B cell (primary cell): ENCODE data around the gene KYAT1. TPM values are rescaled to one million over a fixed set of nuclear protein-coding genes. Genes with fewer than 3 reads are reported as not detected.
"Not testable (repeated sequence)": the region's sequence is repeated elsewhere in the genome, so short reads cannot be mapped to it uniquely, and the experiment has no call there.

ENCODE experiments used
- ATAC-seq: fragments of 200-7000 bp; cut with Tn5 transposase; one replicate; pipeline ENCODE4 v1.10.0; 2021; ENCODE audit warnings: low read depth, mild to moderate bottlenecking, moderate number of reproducible peaks, moderate library complexity
- CTCF ChIA-PET: fragments of 350-600 bp; sonication (Branson Sonifier 250); formaldehyde crosslinking; loops from one replicate; lab custom pipeline; 2021; ENCODE audit warnings: antibody characterized with exemption, inconsistent platforms; lab: Charles Lee
- POLR2A ChIA-PET: fragments of 350-600 bp; sonication (Branson Sonifier 250); formaldehyde crosslinking; loops from one replicate; lab custom pipeline; 2021; ENCODE audit warnings: antibody characterized with exemption; lab: Charles Lee
- DNase-seq: peaks from one replicate; pipeline ENCODE4 v3.0.0; 2013
- H2AFZ ChIP-seq: 2 replicates; pipeline ENCODE4 v1.6.1; 2012; ENCODE audit warnings: mild to moderate bottlenecking, low read depth, low read length; ENCODE audit not compliant: insufficient read depth, poor library complexity, severe bottlenecking
- H3K27ac ChIP-seq, 2 donors: 1 replicate in 1 of 2; 2 replicates in 1 of 2; pipeline ENCODE4 v1.5.1; 2012 to 2013; ENCODE audit warnings: low read length in 2 of 2, mild to moderate bottlenecking in 2 of 2, moderate library complexity in 1 of 2
- H3K27me3 ChIP-seq, 4 experiments: fragments of 200-600 bp in 1 of 4; sonication (generic) in 1 of 4; replicated peaks in 1 of 4; 1 replicate in 2 of 4; 2 replicates in 2 of 4; pipeline versions ENCODE4 v1.6.1 to v1.7.0; 2013 to 2016; ENCODE audit warnings: low read length in 3 of 4, mild to moderate bottlenecking in 2 of 4, mixed read lengths in 1 of 4, moderate library complexity in 1 of 4; ENCODE audit not compliant: insufficient read depth in 4 of 4, control insufficient read depth in 3 of 4; ENCODE audit errors: control extremely low read depth in 1 of 4
- H3K36me3 ChIP-seq, 2 experiments: replicated peaks in 1 of 2; 1 replicate in 1 of 2; 2 replicates in 1 of 2; pipeline versions ENCODE4 v1.6.1 to v1.7.1; 2013; ENCODE audit warnings: low read length in 1 of 2; ENCODE audit not compliant: insufficient read depth in 2 of 2, control insufficient read depth in 1 of 2; ENCODE audit errors: control extremely low read depth in 1 of 2, extremely low read depth in 1 of 2
- H3K4me1 ChIP-seq, 2 donors: fragments of 200-600 bp in 1 of 2; sonication (generic) in 1 of 2; 1 replicate in 1 of 2; 2 replicates in 1 of 2; pipeline versions ENCODE4 v1.5.1 to v1.6.1; 2013 to 2017; ENCODE audit warnings: low read length in 2 of 2; ENCODE audit not compliant: control insufficient read depth in 2 of 2, insufficient read depth in 2 of 2
- H3K4me2 ChIP-seq: replicated peaks from 2 replicates; pipeline ENCODE3; 2012; ENCODE audit warnings: mild to moderate bottlenecking, low read depth, low read length; ENCODE audit not compliant: poor library complexity, severe bottlenecking
- H3K4me3 ChIP-seq, 5 experiments: fragments of 200-600 bp in 1 of 5; sonication (generic) in 1 of 5; 1 replicate in 3 of 5; 2 replicates in 2 of 5; pipeline versions ENCODE4 v1.5.1 to v1.7.0; 2011 to 2016; ENCODE audit warnings: low read length in 4 of 5, mild to moderate bottlenecking in 4 of 5, low read depth in 2 of 5, control low read depth in 1 of 5, moderate library complexity in 1 of 5; ENCODE audit not compliant: insufficient read depth in 1 of 5; ENCODE audit errors: control extremely low read depth in 1 of 5, extremely low read depth in 1 of 5
- H3K79me2 ChIP-seq: fragments of 200-600 bp; sonication (generic); one replicate; pipeline ENCODE4 v1.6.0; 2016; ENCODE audit warnings: low read length; ENCODE audit not compliant: control insufficient read depth, insufficient read depth
- H3K9ac ChIP-seq: fragments of 200-600 bp; sonication (generic); 2 replicates; pipeline ENCODE4 v1.6.1; 2017; ENCODE audit warnings: mild to moderate bottlenecking, low read length, moderate library complexity
- H3K9me3 ChIP-seq, 3 donors: one replicate each; pipeline versions ENCODE4 v1.6.1 to v1.7.1; 2013; ENCODE audit warnings: low read length in 2 of 3; ENCODE audit not compliant: control insufficient read depth in 2 of 3, insufficient read depth in 1 of 3; ENCODE audit errors: control extremely low read depth in 1 of 3
- H4K20me1 ChIP-seq: 2 replicates; pipeline ENCODE4 v1.6.0; 2012; ENCODE audit warnings: mild to moderate bottlenecking, low read length; ENCODE audit not compliant: insufficient read depth, control insufficient read depth, poor library complexity, severe bottlenecking
- H3K27ac Mint-ChIP-seq: one replicate; pipeline ENCODE4 v1.8.0; 2021; ENCODE audit warnings: mixed read lengths
- H3K27me3 Mint-ChIP-seq: one replicate; pipeline ENCODE4 v1.8.0; 2021; ENCODE audit warnings: mixed read lengths
- H3K4me1 Mint-ChIP-seq: one replicate; pipeline ENCODE4 v1.8.0; 2021; ENCODE audit warnings: mixed read lengths
- H3K4me3 Mint-ChIP-seq: one replicate; pipeline ENCODE4 v1.8.0; 2021; ENCODE audit warnings: mixed read lengths
- H3K9me3 Mint-ChIP-seq: one replicate; pipeline ENCODE4 v1.8.0; 2022; ENCODE audit warnings: mixed read lengths; ENCODE audit not compliant: insufficient read depth
- CTCF ChIP-seq: fragments of 200-600 bp; IDR thresholded peaks from one replicate; pipeline ENCODE4 v1.8.0; 2022; ENCODE audit warnings: antibody characterized with exemption, mild to moderate bottlenecking
- EZH2 ChIP-seq: IDR thresholded peaks from 2 replicates; pipeline ENCODE4 v1.6.1; 2012; ENCODE audit warnings: borderline replicate concordance, low read depth, mild to moderate bottlenecking, moderate library complexity, low read length; ENCODE audit not compliant: insufficient read depth, poor library complexity, severe bottlenecking
- WGBS: methylation state at CpG from one replicate; pipeline ENCODE4 v1.1.5; 2013; ENCODE audit warnings: missing lambda C conversion rate; ENCODE audit not compliant: insufficient coverage; 5-methylcytosine and 5-hydroxymethylcytosine counted together
- intact Hi-C: fragments of 100-400 bp; cut with micrococcal nuclease; formaldehyde crosslinking; loops from one replicate; pipeline ENCODE4 v1.10.0; 2022
- polyA plus RNA-seq: library from polyadenylated mRNA; depleted of rRNA; stranded (reverse); fragments of >200 nt; gene quantifications from 2 replicates; pipeline ENCODE4 v1.2.3, GENCODE V29; 2012
- total RNA-seq, 2 donors: library from RNA; stranded (reverse); fragments of 120-200 nt in 1 of 2; gene quantifications; 1 replicate in 1 of 2; 2 replicates in 1 of 2; pipeline versions ENCODE4 v1.2.3 to v1.2.4, GENCODE V29; 2013 to 2022

The KYAT1 gene
- total and polyA plus RNA-seq, 2 donors (not counting 1 experiment from before 2014, with no cell fraction given): 7.0 to 16.2 TPM

- H3K79me2 ChIP-seq: peaks cover 54% of the 10 kb centered on the region
- intact Hi-C loops: no loop called here
- H3K9me3 Mint-ChIP-seq: no peaks in the 10 kb centered on the region
- no peak overlapping the region for H3K27ac Mint-ChIP-seq
- no peaks in the 10 kb centered on the region for H3K27me3 ChIP-seq
- H3K36me3 ChIP-seq: no peaks in the 10 kb centered on the region
- H3K9me3 ChIP-seq: no peaks in the 10 kb centered on the region
- H3K9ac ChIP-seq: no peak overlapping the region
- 62% methylated on average over 4 of the region's 5 CpGs for WGBS
- peaks cover 7% of the 10 kb centered on the region for H4K20me1 ChIP-seq
- DNase-seq (no peak), ATAC-seq (no peak)
- H3K4me3 Mint-ChIP-seq: no peak overlapping the region
- H3K4me2 ChIP-seq: no peak overlapping the region
- peaks cover 18% of the 10 kb centered on the region for H3K4me1 Mint-ChIP-seq
- no peaks in the 10 kb centered on the region for H3K27me3 Mint-ChIP-seq
- ChIA-PET CTCF (interaction anchor here (1.2 to 2.0 kb wide), 6 partner anchors 12 to 59 kb away, joined by 3 to 13 read pairs (median 6); partner anchors contain the start of gene ENDOG), POLR2A (interaction anchor here (1.0 kb wide), 1 partner anchor 9 kb away, joined by 5 read pairs; no protein-coding TSS in a partner anchor)
- H3K27ac ChIP-seq: no peak overlapping the region
- no peak overlapping the region for H3K4me3 ChIP-seq
- TF ChIP-seq EZH2 (no peak), CTCF (no peak)
- peaks cover 8 to 21% of the 10 kb centered on the region in 2 donors for H3K4me1 ChIP-seq
- H2AFZ ChIP-seq: no peak overlapping the region
Measured at GRCh38 chr9:128877852-128878251, 3.9 kb downstream of the KYAT1 start.

GRCh38 chr9:128870941-128871265 lies 10.8 kb downstream of the KYAT1 start:
- POLR2A ChIA-PET: interaction anchor here (0.7 kb wide), 1 partner anchor 922 kb away, joined by 4 read pairs; no protein-coding TSS in a partner anchor
- not testable (repeated sequence) for H3K9ac ChIP-seq

More at GRCh38 chr9:128870941-128871265, 10.8 kb downstream of the KYAT1 start:
- H3K4me3 Mint-ChIP-seq, H3K4me1 Mint-ChIP-seq, intact Hi-C loops, H3K9me3 Mint-ChIP-seq, H3K4me2 ChIP-seq, H3K27ac ChIP-seq, H3K4me3 ChIP-seq, H3K27me3 ChIP-seq, H3K27me3 Mint-ChIP-seq, H3K27ac Mint-ChIP-seq, ATAC-seq, DNase-seq, H4K20me1 ChIP-seq, H3K4me1 ChIP-seq, H3K36me3 ChIP-seq, H3K9me3 ChIP-seq, H2AFZ ChIP-seq, H3K79me2 ChIP-seq: not testable (repeated sequence)
- 80% methylated on average over 1 of the region's 7 CpGs for WGBS
- CTCF ChIA-PET: interaction anchor here (0.7 to 1.5 kb wide), 2 partner anchors 9 to 59 kb away, joined by 3 to 6 read pairs; no protein-coding TSS in a partner anchor
